ENCODE data around the gene MYCBP2.

MYCBP2 gene

DNA sequence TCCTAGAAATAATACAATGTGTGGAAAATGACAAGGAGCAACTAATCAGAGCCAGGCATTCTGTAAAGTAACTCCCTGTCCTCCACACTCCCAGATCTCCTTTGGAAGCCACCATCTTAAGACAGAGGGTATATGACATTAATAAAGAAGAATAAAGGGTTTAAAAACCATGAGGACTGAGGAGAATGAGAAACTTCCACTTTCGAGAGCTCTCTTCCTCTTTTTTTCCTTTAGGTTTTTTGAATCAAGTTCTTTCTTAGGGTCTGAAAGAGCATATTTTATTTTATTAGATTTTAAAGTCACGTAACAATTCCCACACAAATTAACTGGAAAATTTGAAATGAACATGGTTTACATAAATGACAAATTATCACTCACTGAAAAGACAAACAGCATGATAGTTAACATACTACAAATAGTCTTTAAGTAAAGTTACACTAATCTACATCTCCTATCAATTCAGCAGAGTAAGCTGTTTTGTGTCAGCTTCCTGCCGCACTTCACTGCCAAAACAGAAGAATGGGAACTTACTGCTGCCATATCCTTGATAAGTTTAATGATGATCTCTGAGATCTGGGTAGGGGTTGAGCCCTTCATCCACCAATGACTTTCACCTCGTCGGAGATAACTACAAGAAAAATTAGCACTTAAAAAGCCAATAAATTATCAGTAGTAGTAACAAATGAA is 261.3 kb downstream of the MYCBP2 start:
- no peak for DNase-seq (ENCODE audit: low read depth)
- H3K4me3 ChIP-seq (ENCODE audit: low read depth, low read length) = no peak overlapping the region
- in situ Hi-C loops (cut with HindIII; ENCODE audit: low sequenced_read_pairs) = no loop called here
- TF ChIP-seq, protein P1, sequence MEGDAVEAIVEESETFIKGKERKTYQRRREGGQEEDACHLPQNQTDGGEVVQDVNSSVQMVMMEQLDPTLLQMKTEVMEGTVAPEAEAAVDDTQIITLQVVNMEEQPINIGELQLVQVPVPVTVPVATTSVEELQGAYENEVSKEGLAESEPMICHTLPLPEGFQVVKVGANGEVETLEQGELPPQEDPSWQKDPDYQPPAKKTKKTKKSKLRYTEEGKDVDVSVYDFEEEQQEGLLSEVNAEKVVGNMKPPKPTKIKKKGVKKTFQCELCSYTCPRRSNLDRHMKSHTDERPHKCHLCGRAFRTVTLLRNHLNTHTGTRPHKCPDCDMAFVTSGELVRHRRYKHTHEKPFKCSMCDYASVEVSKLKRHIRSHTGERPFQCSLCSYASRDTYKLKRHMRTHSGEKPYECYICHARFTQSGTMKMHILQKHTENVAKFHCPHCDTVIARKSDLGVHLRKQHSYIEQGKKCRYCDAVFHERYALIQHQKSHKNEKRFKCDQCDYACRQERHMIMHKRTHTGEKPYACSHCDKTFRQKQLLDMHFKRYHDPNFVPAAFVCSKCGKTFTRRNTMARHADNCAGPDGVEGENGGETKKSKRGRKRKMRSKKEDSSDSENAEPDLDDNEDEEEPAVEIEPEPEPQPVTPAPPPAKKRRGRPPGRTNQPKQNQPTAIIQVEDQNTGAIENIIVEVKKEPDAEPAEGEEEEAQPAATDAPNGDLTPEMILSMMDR (IDR thresholded peaks at IDR 0.05; ENCODE audit: low read depth, low read length, missing control alignments) = no peak

DNA sequence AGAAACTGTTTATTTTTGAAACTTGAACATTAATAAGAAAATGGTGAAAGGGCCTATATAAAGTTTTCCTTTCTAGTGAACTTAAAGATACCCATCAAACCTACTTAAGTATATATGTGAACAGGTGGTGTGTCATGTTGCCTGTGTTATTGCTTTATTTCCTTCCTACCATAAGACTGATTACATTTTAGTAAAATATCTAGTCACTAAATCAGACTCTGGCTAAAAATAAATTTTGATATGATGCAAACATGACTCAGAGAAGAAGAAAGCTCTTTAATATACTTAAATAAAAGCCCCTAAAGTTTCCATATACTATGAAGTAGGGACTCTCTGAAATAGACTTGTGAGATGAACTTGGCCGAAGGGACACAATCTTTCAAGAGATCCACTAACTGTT is 264.8 kb downstream of the MYCBP2 start:
- in situ Hi-C loops (cut with HindIII; ENCODE audit: low sequenced_read_pairs) = no loop called here
- DNase-seq (ENCODE audit: low read depth) = no peak
- no peak overlapping the region for H3K4me3 ChIP-seq (ENCODE audit: low read depth, low read length)
- TF ChIP-seq, protein P1 (IDR thresholded peaks at IDR 0.05; ENCODE audit: low read depth, low read length, missing control alignments) = no peak

DNA sequence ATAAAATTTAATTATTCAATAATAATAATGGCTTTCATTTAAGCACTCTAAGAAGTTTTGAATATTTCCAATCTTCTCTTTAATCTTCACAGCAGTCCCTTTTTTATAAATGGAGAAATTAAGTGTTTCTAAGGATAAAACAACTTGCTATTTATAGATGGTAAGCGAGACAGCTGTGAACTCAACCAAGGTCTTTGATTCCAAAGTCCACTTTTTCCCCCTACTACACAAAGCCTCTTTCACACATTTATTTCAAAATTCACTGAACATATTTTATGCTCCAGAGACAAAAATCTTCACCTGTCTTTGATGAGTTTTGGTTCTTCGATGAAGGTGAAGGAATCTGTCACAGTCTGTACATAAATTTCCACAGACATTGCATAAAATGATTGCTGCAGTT is 265.5 kb downstream of the MYCBP2 start:
- TF ChIP-seq, protein P1 (IDR thresholded peaks at IDR 0.05; ENCODE audit: low read depth, low read length, missing control alignments) = no peak
- in situ Hi-C loops (cut with HindIII; ENCODE audit: low sequenced_read_pairs) = no loop called here
- DNase-seq (ENCODE audit: low read depth) = no peak
- no peak overlapping the region for H3K4me3 ChIP-seq (ENCODE audit: low read depth, low read length)

DNA sequence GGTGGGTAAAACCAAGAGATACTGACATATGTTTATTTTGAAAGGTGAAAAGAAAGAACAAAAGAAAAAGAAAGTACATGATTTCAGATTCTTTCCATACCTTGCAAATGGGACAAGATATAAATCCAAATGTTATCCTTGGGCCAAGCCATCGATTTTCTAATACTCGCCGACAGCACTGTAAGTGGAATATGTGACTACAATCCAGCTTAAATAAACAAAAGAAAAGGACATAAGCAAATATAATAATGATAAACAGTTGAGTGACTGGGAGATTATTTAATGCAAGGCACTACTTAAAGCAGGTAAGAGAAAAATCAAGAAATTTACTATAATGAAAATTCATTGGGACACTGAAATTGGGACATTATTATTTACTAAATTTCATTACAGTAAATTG is 270.0 kb downstream of the MYCBP2 start:
- no peak overlapping the region for H3K4me3 ChIP-seq (ENCODE audit: low read depth, low read length)
- TF ChIP-seq, protein P1 (IDR thresholded peaks at IDR 0.05; ENCODE audit: low read depth, low read length, missing control alignments) = no peak
- DNase-seq (ENCODE audit: low read depth) = no peak
- in situ Hi-C loops (cut with HindIII; ENCODE audit: low sequenced_read_pairs) = no loop called here

DNA sequence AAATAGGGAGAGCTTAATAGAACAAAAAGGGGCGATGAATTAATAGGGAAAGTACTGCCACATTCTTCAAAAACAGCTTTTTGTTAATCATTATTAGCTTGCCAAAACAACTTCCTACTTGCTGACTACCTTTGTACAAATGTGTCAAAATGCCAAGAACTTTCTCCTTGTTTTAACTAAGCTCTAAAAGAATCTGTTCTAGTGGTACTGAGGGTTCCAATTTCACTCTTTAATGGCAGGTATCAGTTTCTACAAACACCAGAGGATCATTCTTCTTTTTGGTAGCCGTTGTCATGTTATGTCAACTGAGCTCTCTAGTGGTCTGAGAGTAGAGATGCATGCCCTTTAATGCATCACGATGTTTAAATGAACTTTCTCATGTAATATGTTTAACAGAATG is 270.5 kb downstream of the MYCBP2 start:
- TF ChIP-seq, protein P1 (IDR thresholded peaks at IDR 0.05; ENCODE audit: low read depth, low read length, missing control alignments) = no peak
- no peak overlapping the region for H3K4me3 ChIP-seq (ENCODE audit: low read depth, low read length)
- in situ Hi-C loops (cut with HindIII; ENCODE audit: low sequenced_read_pairs) = no loop called here
- DNase-seq (ENCODE audit: low read depth) = no peak

DNA sequence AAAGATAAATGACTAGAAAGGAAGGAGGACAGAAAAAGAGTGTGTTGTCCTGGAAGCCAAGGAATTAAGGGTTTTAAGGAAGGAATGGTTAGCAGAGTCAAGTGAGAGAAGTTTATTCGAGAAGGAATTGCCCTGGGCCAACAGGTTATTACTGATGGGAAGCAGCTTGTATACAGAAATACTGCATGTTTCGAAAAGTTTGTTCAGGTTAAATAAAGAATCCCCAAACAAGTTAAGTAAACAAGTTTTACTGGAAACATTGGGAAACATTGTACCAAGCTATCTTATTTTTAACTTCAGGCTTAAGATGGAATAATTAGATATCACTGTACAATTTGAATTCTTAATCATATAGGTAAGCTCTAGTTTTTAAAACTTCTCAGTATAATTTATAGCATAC is 271.7 kb downstream of the MYCBP2 start:
- in situ Hi-C loops (cut with HindIII; ENCODE audit: low sequenced_read_pairs) = no loop called here
- TF ChIP-seq, protein P1 (IDR thresholded peaks at IDR 0.05; ENCODE audit: low read depth, low read length, missing control alignments) = no peak
- no peak overlapping the region for H3K4me3 ChIP-seq (ENCODE audit: low read depth, low read length)
- DNase-seq (ENCODE audit: low read depth) = no peak
